A549 (cell line): ENCODE measurements around the gene PTPRG. TPM values are rescaled to one million over a fixed set of nuclear protein-coding genes. Genes with fewer than 3 reads are reported as not detected.

Experiments
- ATAC-seq, 2 experiments: fragments of 200-7000 bp in 1 of 2; fragments of >200 bp in 1 of 2; cut with Nextera tagmentation in 1 of 2; cut with Tn5 transposase in 1 of 2; 3 replicates each; pipeline versions ENCODE4 v1.8.0 to v1.9.1; 2018 to 2020; ENCODE audit warnings: mild to moderate bottlenecking in 1 of 2, moderate library complexity in 1 of 2
- CTCF ChIA-PET: fragments of 300-600 bp; sonication (Branson Sonifier 250); formaldehyde crosslinking; extraction: SDS; loops from one replicate; lab custom pipeline; 2021; ENCODE audit warnings: antibody characterized with exemption, inconsistent platforms; lab: Yijun Ruan, JAX
- POLR2A ChIA-PET: fragments of 350-600 bp; formaldehyde crosslinking; extraction: SDS; loops from one replicate; lab custom pipeline; 2021; ENCODE audit warnings: antibody characterized with exemption, inconsistent platforms; lab: Yijun Ruan, JAX
- DNase-seq, 2 experiments: peaks; one replicate each; pipeline versions ENCODE4 v3.0.0 to v3.0.0-alpha.2; 2011 to 2016; ENCODE audit warnings: low read depth in 1 of 2, low spot score in 1 of 2
- FAIRE-seq: peaks from 2 replicates; lab custom pipeline; 2011; peaks lifted over from hg19 to GRCh38; lab: Jason Lieb, UNC
- H3K27ac ChIP-seq, 2 experiments: fragments of >200 bp; sonication (Bioruptor Twin); formaldehyde crosslinking; 3 replicates each; pipeline ENCODE4 v1.5.1; 2016 to 2017
- H3K4me1 ChIP-seq: fragments of >200 bp; sonication (Bioruptor Twin); formaldehyde crosslinking; 3 replicates; pipeline ENCODE4 v1.6.1; 2016
- H3K4me2 ChIP-seq: fragments of >200 bp; sonication (Bioruptor Twin); formaldehyde crosslinking; 3 replicates; pipeline ENCODE4 v1.6.1; 2016
- H3K4me3 ChIP-seq: fragments of >200 bp; sonication (Bioruptor Twin); formaldehyde crosslinking; 3 replicates; pipeline ENCODE4 v1.5.1; 2016
- H3K9me3 ChIP-seq: fragments of >200 bp; sonication (Bioruptor Twin); formaldehyde crosslinking; 3 replicates; pipeline ENCODE4 v1.6.1; 2016
- BCL3 ChIP-seq: fragments of >200 bp; sonication (Bioruptor Twin); formaldehyde crosslinking; IDR thresholded peaks from 3 replicates; pipeline ENCODE4 v1.6.1; 2016
- BHLHE40 ChIP-seq: IDR thresholded peaks from 2 replicates; pipeline ENCODE4 v1.6.1; 2012; ENCODE audit warnings: low read depth, low read length, inconsistent platforms
- CBX2 ChIP-seq: fragments of 200-600 bp; sonication (generic); IDR thresholded peaks from 2 replicates; pipeline ENCODE4 v1.6.1; 2016; ENCODE audit warnings: low read depth, mild to moderate bottlenecking, borderline replicate concordance
- CBX8 ChIP-seq: fragments of 200-600 bp; sonication (generic); IDR thresholded peaks from 2 replicates; pipeline ENCODE4 v1.6.1; 2016
- CEBPB ChIP-seq, 2 experiments: fragments of >200 bp in 1 of 2; sonication (Bioruptor Twin) in 1 of 2; formaldehyde crosslinking in 1 of 2; IDR thresholded peaks; 2 replicates each; pipeline ENCODE4 v1.6.1; 2012 to 2016
- FOSB ChIP-seq: fragments of 250-450 bp; sonication (Bioruptor Pico); IDR thresholded peaks from 2 replicates; pipeline ENCODE4 v1.5.0; 2020; ENCODE audit warnings: mild to moderate bottlenecking, moderate library complexity
- FOXS1 ChIP-seq: fragments of 250-450 bp; sonication (Bioruptor Pico); IDR thresholded peaks from 2 replicates; pipeline ENCODE4 v1.5.0; 2020; ENCODE audit warnings: mild to moderate bottlenecking, moderate library complexity
- GATA3 ChIP-seq: IDR thresholded peaks from 2 replicates; pipeline ENCODE4 v1.6.1; 2012; ENCODE audit warnings: borderline replicate concordance
- HES2 ChIP-seq: fragments of >200 bp; sonication (Bioruptor Twin); formaldehyde crosslinking; IDR thresholded peaks from 2 replicates; pipeline ENCODE4 v1.6.1; 2016
- HOXB13 ChIP-seq: fragments of 250-450 bp; sonication (Bioruptor Pico); IDR thresholded peaks from 2 replicates; pipeline ENCODE4 v1.5.0; 2020; ENCODE audit warnings: low read depth, mild to moderate bottlenecking, moderate library complexity
- HOXB5 ChIP-seq: fragments of 250-450 bp; sonication (Bioruptor Pico); IDR thresholded peaks from 2 replicates; pipeline ENCODE4 v1.5.0; 2020; ENCODE audit warnings: mild to moderate bottlenecking, moderate library complexity
- JUNB ChIP-seq: fragments of >200 bp; sonication (Bioruptor Twin); formaldehyde crosslinking; IDR thresholded peaks from 2 replicates; pipeline ENCODE4 v1.6.1; 2016
- KDM1A ChIP-seq: fragments of 200-600 bp; sonication (generic); IDR thresholded peaks from 2 replicates; pipeline ENCODE4 v1.6.1; 2016; ENCODE audit warnings: low read depth, mild to moderate bottlenecking
- KDM5A ChIP-seq: fragments of 200-600 bp; sonication (generic); IDR thresholded peaks from 2 replicates; pipeline ENCODE4 v1.6.1; 2016; ENCODE audit warnings: antibody characterized with exemption, mild to moderate bottlenecking
- MAX ChIP-seq: IDR thresholded peaks from 2 replicates; pipeline ENCODE4 v1.6.1; 2012
- MYC ChIP-seq: IDR thresholded peaks from 2 replicates; pipeline ENCODE4 v1.6.1; 2012; ENCODE audit warnings: mild to moderate bottlenecking, inconsistent platforms, low read length, improper control_type of control experiment, borderline replicate concordance
- NPAS2 ChIP-seq: fragments of 250-450 bp; sonication (Bioruptor Pico); IDR thresholded peaks from 2 replicates; pipeline ENCODE4 v1.8.0; 2022; ENCODE audit warnings: mild to moderate bottlenecking, moderate library complexity, borderline replicate concordance
- NR3C1 ChIP-seq: fragments of >200 bp; sonication (Bioruptor Twin); formaldehyde crosslinking; IDR thresholded peaks from 3 replicates; pipeline ENCODE4 v1.6.1; 2017
- POLR2AphosphoS2 ChIP-seq: conservative IDR thresholded peaks from 2 replicates; pipeline ENCODE4 v1.6.1; 2012; ENCODE audit warnings: low read length, improper control_type of control experiment, inconsistent platforms
- RAD21 ChIP-seq, 2 experiments: fragments of >200 bp in 1 of 2; sonication (Bioruptor Twin) in 1 of 2; formaldehyde crosslinking in 1 of 2; IDR thresholded peaks in 1 of 2; conservative IDR thresholded peaks in 1 of 2; 2 replicates in 1 of 2; 3 replicates in 1 of 2; pipeline ENCODE4 v1.6.1; 2012 to 2018; ENCODE audit warnings: inconsistent platforms in 1 of 2
- RARB ChIP-seq: fragments of 250-450 bp; sonication (Bioruptor Pico); IDR thresholded peaks from 2 replicates; pipeline ENCODE4 v1.8.0; 2021; ENCODE audit warnings: mild to moderate bottlenecking, moderate library complexity
- ZC3H11A ChIP-seq: fragments of 450-650 bp; IDR thresholded peaks from 2 replicates; pipeline ENCODE4 v1.6.1; 2014; ENCODE audit warnings: antibody characterized with exemption, mild to moderate bottlenecking
- ZNF302 ChIP-seq: fragments of 250-450 bp; sonication (Bioruptor Pico); IDR thresholded peaks from 2 replicates; pipeline ENCODE4 v1.9.0; 2021; ENCODE audit warnings: inconsistent platforms, mild to moderate bottlenecking, moderate library complexity
- ZSCAN20 ChIP-seq: fragments of 250-450 bp; sonication (Bioruptor Pico); IDR thresholded peaks from 2 replicates; pipeline ENCODE4 v1.8.0; 2022; ENCODE audit warnings: mild to moderate bottlenecking, moderate library complexity
- whole genome bisulfite sequencing: methylation state at CpG from one replicate; pipeline ENCODE4 v1.1.6; 2017; ENCODE audit errors: missing lambda C conversion rate; 5-methylcytosine and 5-hydroxymethylcytosine counted together
- polyA plus RNA-seq, 4 experiments: library from polyadenylated mRNA; depleted of rRNA in 3 of 4; stranded (reverse); fragments of >200 nt; fragmentation: RNase III in 1 of 4; extraction: RNeasy Plus Mini Kit Qiagen cat#74134 plus additional on column Dnase treatment in 1 of 4; gene quantifications; 2 replicates in 3 of 4; 3 replicates in 1 of 4; pipeline ENCODE4 v1.2.3, GENCODE V29; 2011 to 2017
- TF ChIP-seq, protein P1 (sequence below): IDR thresholded peaks from 2 replicates; pipeline ENCODE4 v1.6.1; 2012
- TF ChIP-seq, protein P2 (sequence below): fragments of 150-350 bp; IDR thresholded peaks from 2 replicates; pipeline ENCODE4 v1.6.1; 2014; ENCODE audit warnings: low read depth, mild to moderate bottlenecking, low read length

The PTPRG gene
- polyA plus RNA-seq, 2 of the 4 experiments (the other 2 are of a cell fraction) = 4.5 to 4.8 TPM

DNA sequence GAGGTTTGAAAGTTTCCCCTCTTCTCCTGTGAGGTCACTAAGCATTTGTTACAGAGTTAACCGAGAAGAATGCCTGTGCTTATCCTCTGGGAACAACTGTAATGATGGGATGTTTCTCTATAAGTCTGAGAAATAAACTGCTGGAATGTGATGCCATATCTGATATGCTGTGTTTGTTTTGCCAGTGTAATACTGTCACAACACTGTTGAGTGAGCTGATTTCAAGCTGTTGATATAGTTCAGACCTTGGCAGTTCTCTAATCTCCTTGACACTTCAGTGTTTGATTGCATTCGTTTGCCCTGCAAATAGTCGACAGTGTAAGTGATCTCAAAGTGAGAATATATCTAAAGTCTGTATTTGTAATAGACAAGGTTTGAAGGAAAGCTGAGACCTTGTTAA is 73.3 kb downstream of the PTPRG start:
- no peak for TF ChIP-seq CBX2
- TF ChIP-seq KDM1A = no peak
- TF ChIP-seq BCL3 = no peak
- TF ChIP-seq GATA3 = peak; percentile 39; the same call in 1 of the 2 replicates
- TF ChIP-seq JUNB = no peak
- POLR2A ChIA-PET = no interaction called here
- WGBS = 0% methylated on average over 3 of the region's 3 CpGs
- peaks cover 27% of the 10 kb centered on the region for H3K4me1 ChIP-seq
- no peak for DNase-seq
- H3K4me3 ChIP-seq = no peak overlapping the region
- H3K9me3 ChIP-seq = no peaks in the 10 kb centered on the region
- no peak for ATAC-seq
- CTCF ChIA-PET = interaction anchor here (1.1 kb wide), 1 partner anchor 27 kb away, joined by 3 read pairs; no protein-coding TSS in a partner anchor
- peak overlapping the region; percentile 26; the same call in 1 of the 3 replicates for H3K4me2 ChIP-seq
- H3K27ac ChIP-seq = peak overlapping the region in 1 of 2 experiments; percentile 6; a peak in 2 of 6 replicates
- no peak for FAIRE-seq

- 45% methylated on average over 16 of the region's 16 CpGs for WGBS
- ChIA-PET CTCF (no interaction called here), POLR2A (no interaction called here)
- TF ChIP-seq HES2 = no peak
- no peak for TF ChIP-seq RARB (CRISPR knock-in tag)
- no peak for TF ChIP-seq HOXB5
- TF ChIP-seq BHLHE40 = no peak
- no peak for TF ChIP-seq NPAS2 (CRISPR knock-in tag)
- no peak for TF ChIP-seq FOXS1 (CRISPR knock-in tag)
- no peak for TF ChIP-seq NR3C1
- ATAC-seq (peak in 1 of 2 experiments; percentile 31; a peak in 2 of 6 replicates), DNase-seq (no peak), FAIRE-seq (no peak)
- Histone ChIP-seq H3K9me3 (no peaks in the 10 kb centered on the region), H3K4me1 (peaks cover 20% of the 10 kb centered on the region; the same call in 1 of the 3 replicates), H3K4me2 (peak overlapping the region; percentile 66), H3K27ac (peak overlapping the region; percentile 41 to 74; a peak in 2 of 6 replicates), H3K4me3 (no peak overlapping the region)
Observed at GRCh38 chr3:61637088-61638051, 76.0 kb downstream of the PTPRG start.

GRCh38 chr3:61638741-61639140 is 77.4 kb downstream of the PTPRG start:
- ATAC-seq (no peak), FAIRE-seq (no peak), DNase-seq (no peak)
- WGBS = 42% methylated on average over 1 of the region's 1 CpG
- Histone ChIP-seq H3K4me1 (peaks cover 20% of the 10 kb centered on the region; the same call in 1 of the 3 replicates), H3K4me3 (no peak overlapping the region), H3K4me2 (no peak overlapping the region), H3K27ac (no peak overlapping the region), H3K9me3 (no peaks in the 10 kb centered on the region)
- CTCF ChIA-PET = no interaction called here
- POLR2A ChIA-PET = no interaction called here
- TF ChIP-seq ZNF302 (CRISPR knock-in tag) (no peak), RAD21 (conservative IDR thresholded peaks at IDR 0.05 in 1 of 2, IDR thresholded peaks at IDR 0.05 in 1 of 2) (no peak), CBX8 (no peak), ZSCAN20 (no peak), ZC3H11A (no peak), FOSB (no peak), NR3C1 (no peak), CEBPB (IDR thresholded peaks at IDR 0.05) (no peak), POLR2AphosphoS2 (no peak), NPAS2 (CRISPR knock-in tag) (no peak), MAX (no peak), GATA3 (no peak), MYC (no peak), BHLHE40 (no peak), KDM5A (no peak), HOXB13 (CRISPR knock-in tag) (no peak)
- TF ChIP-seq, protein P1, sequence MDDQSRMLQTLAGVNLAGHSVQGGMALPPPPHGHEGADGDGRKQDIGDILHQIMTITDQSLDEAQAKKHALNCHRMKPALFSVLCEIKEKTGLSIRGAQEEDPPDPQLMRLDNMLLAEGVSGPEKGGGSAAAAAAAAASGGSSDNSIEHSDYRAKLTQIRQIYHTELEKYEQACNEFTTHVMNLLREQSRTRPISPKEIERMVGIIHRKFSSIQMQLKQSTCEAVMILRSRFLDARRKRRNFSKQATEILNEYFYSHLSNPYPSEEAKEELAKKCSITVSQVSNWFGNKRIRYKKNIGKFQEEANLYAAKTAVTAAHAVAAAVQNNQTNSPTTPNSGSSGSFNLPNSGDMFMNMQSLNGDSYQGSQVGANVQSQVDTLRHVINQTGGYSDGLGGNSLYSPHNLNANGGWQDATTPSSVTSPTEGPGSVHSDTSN = no peak
- TF ChIP-seq, protein P2, sequence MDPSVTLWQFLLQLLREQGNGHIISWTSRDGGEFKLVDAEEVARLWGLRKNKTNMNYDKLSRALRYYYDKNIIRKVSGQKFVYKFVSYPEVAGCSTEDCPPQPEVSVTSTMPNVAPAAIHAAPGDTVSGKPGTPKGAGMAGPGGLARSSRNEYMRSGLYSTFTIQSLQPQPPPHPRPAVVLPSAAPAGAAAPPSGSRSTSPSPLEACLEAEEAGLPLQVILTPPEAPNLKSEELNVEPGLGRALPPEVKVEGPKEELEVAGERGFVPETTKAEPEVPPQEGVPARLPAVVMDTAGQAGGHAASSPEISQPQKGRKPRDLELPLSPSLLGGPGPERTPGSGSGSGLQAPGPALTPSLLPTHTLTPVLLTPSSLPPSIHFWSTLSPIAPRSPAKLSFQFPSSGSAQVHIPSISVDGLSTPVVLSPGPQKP = no peak
